HG02840 (cell line): ENCODE data around the gene STK32A.
"Not testable (repeated sequence)": the region's sequence is repeated elsewhere in the genome, so short reads cannot be mapped to it uniquely, and the experiment has no call there.

Experiments used
- ATAC-seq: cut with Tn5 transposase; IDR thresholded peaks from one replicate; pipeline ENCODE4 v1.9.1; 2021; ENCODE audit warnings: mild to moderate bottlenecking, moderate library complexity, moderate number of reproducible peaks; ENCODE audit not compliant: unreplicated experiment, low FRiP score

STK32A gene

DNA sequence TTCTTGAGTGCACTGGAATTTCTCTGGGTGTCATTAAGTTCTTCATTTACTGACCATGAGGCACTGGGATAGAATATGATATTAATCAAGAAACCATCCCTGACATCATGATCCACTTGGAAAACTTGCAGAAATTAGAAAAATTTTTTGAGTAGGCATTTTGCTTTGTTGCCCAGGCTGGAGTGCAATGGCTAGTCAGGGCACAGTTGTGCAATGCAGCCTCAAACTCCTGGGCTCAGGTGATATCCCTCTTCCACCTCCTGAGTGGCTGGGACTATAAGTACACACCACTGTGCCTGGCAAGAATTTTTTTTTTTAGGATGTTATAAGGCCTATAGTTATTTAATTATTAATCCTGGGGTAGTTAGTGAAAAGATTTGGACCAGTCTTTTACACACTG lies 106.5 kb downstream of the STK32A start:
- no peak for ATAC-seq

DNA sequence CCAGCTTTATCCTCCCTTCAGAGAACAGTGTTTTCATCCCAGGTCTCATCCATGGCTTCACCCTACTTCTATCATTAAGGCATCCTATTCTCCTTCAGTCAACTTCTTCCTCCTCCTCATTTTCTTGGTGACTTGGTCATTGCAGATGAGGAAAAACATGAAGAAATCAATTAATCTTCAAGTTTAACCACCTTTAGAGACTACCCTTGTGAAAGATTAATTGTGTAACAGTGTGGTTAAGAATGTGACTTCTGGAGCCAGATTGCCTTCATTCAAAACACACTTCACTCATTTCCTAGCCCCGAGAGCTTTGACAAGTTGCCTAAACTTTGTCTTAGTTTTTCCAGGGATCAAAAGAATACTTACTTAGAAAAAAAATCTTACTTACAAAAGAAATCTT lies 110.0 kb downstream of the STK32A start:
- no peak for ATAC-seq

DNA sequence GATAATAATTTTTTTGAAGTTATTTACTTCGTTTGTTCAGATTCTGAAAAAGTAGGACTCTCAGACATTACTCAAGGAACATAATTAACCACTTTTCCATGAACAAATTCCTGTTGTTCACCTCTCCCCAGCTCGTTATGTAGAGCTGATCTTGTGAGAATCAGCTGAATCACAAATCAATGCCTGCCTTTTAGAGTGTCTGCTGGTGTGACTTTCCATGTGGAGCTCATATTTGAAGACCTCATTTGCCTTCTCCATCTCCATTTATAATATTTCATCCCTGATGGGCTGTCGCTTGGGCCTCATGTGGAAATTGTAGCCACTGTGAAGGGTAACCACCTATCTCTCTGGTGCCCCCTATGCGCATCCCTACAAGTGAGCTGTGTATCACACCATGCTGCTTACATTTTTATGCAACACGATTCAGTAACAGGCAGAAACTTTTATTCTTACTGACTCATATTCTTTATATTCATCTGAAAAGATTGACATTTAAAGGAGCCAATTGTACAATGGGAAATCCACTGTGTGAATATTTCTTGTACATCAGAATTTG lies 111.3 kb downstream of the STK32A start:
- no peak for ATAC-seq

DNA sequence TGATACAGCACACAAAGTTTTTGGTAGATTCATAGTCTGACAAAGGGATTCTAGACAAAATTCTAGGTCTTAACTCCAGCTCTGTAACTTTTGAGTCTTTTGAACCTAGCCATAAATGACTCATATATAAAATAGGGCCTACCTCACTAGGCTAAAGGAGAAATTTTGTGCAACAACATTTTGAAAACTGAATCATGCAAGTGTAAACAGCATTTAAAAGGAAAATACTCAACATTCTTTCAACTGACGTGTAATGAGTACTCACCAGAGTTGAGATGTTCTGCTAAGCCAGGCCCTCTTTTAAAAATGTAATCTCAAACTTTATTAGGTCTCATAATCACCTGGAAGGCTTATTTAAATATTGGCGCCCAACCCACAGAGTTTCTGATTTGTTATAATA lies 113.2 kb downstream of the STK32A start:
- ATAC-seq = no peak

DNA sequence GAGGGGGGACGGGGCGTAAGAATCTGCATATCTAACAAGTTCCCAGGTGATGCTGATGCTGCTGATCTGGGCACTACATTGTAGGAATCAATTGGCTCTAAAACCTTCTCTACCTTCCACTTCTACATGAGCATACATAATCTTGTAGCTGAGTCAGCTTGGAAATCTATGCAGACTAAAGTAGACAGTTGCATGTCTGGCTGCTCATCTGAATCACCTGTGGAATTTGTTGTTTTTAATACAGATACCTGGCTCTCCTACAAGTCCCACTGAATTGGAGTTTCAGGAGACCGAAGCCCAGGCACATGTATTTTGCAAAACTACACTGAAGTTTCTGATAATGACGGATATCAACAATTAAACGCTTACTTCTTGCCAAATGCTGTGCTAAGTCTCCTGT lies 113.6 kb downstream of the STK32A start:
- ATAC-seq = no peak

DNA sequence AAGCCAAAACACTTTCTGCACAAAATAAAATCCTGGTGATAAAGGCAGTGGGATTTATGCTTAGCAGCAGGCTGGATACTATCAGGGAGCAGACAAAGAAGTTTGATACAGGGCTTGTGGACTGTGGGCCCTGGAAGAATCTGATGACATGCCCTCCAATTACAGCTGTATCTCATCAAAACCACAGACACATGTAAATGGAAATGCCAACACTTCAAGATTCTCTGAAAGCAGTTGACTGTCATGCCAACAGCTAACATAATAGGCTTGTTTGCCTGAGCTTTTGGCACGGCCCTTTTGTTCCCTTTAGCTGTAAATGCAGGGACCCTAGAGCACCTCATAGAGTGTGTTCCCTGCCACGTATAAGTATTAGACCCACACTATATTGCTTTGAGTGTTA lies 114.4 kb downstream of the STK32A start:
- ATAC-seq = no peak

DNA sequence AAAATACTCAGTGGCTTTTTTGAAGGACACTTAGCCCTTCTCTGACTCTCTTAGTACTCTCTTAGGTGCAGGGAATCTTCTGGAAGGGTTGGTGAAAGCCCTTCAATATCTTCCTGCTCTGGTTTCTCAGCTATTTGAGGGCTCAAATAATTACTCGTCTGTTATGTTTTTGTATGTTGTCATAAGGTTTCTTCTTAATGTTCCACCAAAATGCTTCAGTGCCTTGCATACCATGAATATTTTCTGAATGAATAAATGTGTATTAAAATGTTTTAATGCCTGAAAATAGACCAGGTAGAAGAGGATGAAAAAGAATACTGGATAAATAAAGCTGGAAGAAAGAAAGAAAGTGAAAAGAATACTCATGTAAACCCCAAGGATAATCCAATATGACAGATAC lies 124.3 kb downstream of the STK32A start:
- ATAC-seq = no peak

DNA sequence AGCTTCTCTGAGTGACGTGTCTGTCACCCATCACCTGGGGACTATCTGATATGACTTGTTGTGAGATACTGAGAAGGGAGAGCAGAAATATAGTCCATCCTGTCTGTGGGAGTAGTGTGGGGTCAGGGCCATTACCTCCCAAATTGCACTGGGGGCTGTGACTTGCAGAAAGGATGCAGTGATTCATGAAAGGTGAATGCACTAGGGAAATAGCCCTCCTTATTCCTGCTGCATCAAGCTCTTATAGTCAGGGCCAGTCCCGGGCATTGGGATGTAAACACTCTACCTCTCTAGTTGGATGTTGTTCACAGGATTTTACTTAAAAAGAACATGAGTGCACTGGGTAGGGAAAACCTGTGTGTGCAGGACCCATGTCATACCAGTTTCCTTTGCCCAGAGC lies 124.8 kb downstream of the STK32A start:
- ATAC-seq = no peak

DNA sequence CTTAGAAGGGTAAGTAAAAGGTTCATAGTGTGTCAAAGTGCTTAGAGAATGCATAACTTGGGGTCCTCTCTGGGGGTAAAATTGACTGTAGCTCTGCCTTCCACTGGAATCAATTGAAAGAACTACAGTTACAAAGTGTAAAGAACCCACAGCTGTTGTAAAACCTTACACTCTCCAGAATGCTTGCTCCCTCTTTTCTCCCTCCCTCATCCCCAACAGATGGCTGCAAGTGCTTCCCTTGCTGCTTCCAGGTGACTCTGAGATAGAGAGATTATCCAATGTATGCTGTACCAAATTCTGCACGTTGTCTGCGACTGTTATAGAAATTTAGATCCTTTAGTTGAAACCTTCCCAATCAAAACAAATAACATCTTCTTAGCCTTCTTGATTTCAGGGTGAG lies 126.0 kb downstream of the STK32A start:
- no peak for ATAC-seq

DNA sequence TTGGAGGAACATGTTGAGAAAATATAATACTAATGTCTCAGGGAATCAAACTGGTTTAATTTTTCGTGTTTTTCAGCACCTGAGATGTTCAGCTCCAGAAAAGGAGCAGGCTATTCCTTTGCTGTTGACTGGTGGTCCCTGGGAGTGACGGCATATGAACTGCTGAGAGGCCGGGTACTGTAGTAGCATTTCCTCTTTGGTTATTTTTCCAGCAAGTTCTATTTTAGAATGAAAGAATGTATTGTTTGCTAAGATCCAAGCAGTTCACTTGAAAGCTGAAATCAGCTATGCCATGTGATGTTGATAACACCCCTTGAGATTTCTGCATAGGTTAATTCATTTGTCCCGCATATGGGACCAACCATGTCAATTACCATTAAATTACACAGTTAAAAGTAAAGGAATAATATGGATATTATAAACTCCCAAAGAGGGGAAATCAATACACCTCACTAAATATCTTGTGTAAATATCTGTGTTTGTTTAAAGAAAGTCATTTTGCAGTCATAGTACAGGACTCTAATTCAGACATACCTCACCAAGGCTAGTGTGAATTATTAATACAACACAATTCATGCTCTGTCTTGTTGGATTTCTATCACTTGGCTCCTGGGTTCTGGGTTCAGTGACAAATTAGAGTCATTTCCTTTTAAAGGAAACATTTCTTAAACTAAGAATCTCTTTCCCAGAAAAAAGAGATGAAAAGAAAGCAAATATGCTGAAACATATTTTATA lies 126.8 kb downstream of the STK32A start:
- no peak for ATAC-seq

DNA sequence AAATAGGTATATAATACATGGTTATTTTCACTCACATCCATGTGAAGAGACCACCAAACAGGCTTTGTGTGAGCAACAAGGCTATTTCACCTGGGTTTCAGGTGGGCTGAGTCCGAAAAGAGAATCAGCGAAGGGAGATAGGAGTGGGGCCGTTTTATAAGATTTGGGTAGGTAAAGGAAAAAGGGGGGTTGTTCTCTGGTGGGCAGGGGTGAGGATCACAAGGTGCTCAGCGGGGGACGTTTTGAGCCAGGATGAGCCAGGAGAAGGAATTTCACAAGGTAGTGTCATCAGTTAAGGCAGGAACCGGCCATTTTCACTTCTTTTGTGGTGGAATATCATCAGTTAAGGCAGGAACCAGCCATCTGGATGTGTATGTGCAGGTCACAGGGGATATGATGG lies 132.6 kb downstream of the STK32A start:
- ATAC-seq = not testable (repeated sequence)

DNA sequence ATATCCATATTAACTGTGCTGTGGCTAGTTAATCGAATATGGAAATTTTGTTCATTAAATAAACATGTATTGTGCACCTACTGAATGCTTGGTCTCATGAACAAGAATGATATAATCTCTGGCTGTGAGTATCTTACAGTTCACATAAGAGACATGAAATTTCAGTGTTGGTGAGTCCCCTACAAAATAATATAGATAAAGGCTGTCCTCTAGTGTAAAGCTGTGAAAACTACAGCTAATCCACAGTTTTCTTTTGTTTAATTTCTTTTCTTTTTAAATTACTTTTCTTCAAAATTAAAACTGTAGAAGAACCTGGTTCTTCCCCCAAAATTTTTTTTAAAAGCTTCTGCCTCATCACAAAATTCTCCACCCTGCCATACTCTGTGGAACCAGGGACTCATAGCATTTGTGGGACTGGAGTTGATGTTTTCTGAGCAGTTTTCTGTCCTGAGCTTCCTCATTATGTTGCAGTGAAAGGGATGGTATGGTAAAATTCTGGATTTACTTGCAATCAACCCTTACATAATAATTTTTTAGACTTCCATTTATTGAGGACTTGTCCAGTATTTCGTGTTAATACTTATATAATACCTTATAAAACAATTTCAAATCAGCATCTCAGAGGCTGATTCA lies 135.0 kb downstream of the STK32A start:
- no peak for ATAC-seq

DNA sequence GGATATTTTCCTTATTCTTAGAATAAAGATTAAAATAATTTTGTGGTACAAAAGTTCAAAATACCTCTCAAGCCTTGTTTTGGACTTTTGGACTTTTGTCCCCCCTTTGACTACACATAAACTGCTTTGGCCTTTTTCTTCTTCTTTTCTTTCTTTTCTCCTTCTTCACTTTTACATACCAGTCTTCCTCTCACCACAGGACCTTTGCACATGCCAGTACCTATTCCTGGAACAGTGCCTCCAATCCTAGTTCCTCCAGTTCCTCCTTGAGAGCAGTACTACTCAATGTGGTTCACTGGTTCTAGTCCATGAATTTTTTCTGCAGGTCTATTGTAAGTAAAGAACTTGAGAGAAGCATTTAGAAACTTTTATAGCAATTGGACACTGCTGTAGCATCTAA lies 136.5 kb downstream of the STK32A start:
- no peak for ATAC-seq

DNA sequence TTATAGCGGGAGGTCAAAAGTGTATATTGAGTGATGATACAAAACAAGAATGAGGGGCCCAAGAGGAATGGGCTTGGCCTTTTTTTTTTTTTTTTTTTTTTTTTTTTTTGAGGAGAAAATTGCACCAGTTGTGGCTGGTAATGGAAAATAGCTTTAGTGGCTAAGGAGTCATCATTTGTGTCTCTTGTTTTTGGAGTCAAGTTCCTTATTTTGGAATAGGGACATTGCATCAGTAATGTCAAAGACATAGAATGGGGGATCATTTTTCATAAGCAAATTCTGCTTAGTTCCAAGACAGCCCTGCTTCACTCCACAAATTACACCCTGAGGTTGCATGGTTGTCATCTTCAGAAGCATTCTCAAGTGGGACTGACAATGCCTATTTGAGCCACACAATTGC lies 137.4 kb downstream of the STK32A start:
- no peak for ATAC-seq

DNA sequence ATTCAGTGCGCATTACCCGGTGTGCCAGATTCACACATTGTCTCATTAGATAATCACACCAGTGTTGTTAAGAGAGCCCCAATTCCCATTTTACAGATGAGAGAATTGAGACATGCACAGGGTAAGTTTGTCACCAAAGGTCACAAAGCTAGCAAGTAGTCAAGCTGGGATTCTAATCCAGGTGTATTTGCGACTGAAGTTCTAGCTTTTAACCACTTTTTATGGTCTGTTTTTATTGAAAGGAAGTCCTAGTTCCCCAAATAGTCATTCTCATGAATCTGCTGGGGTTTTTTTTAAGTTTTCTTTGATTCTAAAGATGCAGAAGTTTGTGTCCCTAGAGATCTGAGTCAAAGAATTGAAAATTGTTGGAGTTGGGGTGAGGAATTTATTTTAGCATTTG lies 138.5 kb downstream of the STK32A start:
- ATAC-seq = no peak

DNA sequence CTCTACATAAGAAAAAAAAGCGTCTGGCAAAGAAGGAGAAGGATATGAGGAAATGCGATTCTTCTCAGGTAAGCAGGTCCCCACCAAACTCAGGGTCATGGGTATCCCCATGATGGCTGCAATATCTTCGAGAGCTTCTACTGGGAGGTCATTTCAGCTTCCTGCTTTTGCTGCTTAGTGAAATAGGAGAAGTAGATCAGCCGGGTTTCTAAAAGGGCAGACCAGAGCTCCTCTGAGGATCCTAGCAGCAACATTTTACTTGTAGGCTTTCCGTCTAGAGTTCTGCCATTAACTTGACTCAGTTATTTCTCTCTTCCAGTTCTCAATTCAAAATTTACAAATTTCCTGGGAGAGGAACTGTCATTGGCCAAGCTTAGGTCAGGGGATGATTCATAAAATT lies 140.3 kb downstream of the STK32A start:
- no peak for ATAC-seq

DNA sequence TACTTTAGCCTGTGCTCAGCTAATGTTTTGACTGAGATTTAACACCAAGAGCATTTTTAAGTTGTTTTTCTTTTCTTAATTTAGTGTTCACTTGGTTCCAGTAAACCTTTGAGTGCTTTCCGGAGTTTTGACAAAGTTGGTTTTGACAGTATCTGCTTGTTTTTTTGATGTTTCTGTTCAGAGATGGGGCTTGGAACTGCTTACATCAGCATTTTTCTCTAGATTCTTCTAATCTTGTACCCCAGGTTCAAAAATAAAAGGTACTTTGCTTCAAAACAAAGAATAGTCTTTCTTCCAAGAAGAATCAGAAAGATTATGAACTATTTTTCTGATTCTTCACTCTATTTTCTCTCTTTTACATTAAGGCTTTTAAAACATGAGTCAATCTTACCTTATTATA lies 142.9 kb downstream of the STK32A start:
- no peak for ATAC-seq

DNA sequence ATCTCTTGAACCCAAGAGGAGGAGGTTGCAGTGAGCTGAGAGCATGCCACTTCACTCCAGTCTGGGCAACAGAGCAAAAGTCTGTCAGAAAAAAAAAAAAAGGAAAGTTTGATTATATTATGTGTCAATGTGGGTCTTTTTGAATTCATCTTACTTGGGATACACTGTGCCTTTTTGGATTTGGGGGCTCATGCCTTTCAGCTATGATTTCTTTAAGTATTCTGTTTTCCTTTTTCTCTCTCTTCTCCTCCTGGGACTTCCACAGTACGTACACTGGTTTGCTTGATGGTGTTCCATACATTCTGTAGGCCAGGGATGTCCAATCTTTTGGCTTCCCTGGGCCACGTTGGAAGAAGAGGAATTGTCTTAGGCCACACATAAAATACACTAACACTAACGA lies 146.7 kb downstream of the STK32A start:
- no peak for ATAC-seq

DNA sequence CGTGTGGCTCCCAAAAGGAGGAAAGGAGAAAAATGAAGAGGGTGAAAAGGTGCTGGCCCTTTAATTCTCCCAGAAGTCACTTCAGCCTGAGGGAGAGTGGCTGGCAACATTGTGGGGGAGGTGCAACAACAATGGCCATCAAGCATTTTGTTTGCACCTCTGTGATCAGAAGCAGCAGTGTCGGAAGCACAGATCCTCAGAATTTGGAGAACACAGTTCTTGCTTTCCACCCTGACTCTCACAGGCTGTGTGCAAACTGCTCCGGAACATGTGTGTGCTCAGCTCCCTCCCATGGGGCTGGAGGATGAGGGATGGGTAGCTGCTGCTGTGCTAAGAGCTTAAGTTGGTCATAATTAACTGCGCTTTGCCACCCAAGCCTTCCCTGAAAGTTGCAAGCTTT lies 147.9 kb downstream of the STK32A start:
- ATAC-seq = no peak

DNA sequence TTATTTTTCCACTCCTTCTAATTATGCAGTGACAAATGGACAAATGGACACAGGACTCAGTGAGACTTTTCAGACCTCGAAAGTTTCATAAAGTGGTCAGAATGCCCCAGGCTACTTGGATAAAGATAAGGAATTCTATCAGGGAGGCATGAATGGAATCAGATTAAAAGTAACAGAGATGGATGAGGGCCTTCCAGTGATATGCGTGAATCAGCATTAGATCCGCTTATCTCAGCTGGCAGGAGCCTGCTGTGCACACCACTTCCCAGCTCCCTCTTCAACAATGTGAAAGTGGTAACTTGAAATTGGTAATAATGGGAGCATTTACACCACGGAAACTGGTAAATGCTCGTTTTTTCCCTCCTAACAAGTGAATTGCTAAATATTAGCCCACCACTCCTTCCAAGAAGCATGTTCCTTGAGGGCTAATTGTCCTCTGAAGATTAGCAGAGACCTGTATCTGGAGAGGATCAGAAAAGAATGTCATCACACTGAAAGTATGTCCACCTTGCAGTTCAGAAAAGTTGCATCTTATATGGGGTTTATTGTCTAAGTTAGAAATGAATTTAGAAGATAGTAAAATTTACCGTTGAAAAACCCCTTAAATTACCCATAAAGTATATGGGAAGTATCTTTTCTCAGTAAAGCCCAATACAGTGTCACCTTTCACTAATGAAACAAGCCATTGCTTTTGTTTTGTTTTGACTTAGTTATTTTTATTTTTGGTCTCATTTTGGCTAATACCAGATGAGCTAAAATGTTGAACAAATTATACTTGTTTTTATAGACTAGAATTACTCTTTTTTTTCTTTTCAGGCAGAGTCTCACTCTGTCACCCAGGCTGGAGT lies 149.7 kb downstream of the STK32A start:
- peak; percentile 43 for ATAC-seq

DNA sequence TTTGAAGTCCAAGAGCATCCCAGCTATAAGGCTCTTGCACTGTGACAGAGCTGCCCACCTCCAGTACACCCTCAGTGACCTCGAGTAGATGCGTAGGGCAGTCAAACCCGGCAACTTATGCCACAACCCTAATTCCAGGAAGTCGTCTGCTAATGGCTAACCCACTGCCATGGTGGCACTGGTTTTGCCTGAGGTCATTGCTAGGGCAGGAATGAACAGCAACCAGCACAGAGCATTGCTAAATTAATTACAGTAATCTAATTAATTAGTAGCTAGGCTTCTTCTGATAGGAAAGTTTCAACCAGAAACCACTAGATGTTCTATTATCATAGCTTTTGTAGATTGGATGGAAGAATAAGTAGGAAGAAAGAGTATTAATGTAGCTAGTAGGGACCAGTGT lies 152.3 kb downstream of the STK32A start:
- no peak for ATAC-seq
